ENCODE measurements around the gene AK1. TPM values are rescaled to one million over a fixed set of nuclear protein-coding genes. Genes with fewer than 3 reads are reported as not detected.

Gene AK1
- total and polyA plus RNA-seq, 9 of the 15 experiments (the other 6 are each of a cell fraction or from before 2014, with no cell fraction given): 10.1 to 71.8 (median 39.0) TPM

DNA sequence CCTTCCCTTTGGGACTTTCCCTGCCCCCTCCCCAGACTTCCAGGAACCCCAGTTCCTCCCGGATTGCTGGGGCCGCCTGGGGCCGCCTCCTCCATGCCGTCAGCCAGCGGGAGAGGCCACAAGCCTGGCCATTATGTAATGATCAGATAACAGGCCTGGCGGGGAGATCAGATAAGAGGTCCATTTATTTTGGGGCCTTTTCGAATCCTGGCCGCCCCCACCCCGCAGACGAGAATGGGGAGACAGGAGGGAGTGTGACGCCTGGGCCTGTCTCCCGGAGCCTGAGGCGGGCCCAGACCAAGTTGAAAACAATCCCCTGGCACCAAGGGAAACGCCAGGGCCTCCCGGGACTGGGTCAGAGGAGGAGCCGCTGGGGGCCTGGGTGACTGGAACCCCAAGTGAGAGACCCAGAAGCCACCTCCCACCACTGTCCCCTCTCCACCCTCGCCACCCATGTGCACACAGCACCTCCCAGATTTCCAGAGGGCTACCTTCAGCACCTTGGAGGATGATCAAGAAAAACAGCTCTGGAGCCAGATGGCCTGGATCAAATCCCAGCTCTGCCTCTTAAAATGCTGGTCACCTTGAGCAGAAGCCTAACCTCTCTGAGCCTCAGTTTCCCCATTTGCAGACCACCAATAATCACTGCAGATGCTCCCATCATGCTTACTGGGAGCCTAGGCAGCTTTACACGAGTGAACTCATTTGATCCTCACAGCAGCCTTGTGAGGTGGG lies 30.9 kb downstream of the AK1 start (continued):
- TF ChIP-seq, protein P1, sequence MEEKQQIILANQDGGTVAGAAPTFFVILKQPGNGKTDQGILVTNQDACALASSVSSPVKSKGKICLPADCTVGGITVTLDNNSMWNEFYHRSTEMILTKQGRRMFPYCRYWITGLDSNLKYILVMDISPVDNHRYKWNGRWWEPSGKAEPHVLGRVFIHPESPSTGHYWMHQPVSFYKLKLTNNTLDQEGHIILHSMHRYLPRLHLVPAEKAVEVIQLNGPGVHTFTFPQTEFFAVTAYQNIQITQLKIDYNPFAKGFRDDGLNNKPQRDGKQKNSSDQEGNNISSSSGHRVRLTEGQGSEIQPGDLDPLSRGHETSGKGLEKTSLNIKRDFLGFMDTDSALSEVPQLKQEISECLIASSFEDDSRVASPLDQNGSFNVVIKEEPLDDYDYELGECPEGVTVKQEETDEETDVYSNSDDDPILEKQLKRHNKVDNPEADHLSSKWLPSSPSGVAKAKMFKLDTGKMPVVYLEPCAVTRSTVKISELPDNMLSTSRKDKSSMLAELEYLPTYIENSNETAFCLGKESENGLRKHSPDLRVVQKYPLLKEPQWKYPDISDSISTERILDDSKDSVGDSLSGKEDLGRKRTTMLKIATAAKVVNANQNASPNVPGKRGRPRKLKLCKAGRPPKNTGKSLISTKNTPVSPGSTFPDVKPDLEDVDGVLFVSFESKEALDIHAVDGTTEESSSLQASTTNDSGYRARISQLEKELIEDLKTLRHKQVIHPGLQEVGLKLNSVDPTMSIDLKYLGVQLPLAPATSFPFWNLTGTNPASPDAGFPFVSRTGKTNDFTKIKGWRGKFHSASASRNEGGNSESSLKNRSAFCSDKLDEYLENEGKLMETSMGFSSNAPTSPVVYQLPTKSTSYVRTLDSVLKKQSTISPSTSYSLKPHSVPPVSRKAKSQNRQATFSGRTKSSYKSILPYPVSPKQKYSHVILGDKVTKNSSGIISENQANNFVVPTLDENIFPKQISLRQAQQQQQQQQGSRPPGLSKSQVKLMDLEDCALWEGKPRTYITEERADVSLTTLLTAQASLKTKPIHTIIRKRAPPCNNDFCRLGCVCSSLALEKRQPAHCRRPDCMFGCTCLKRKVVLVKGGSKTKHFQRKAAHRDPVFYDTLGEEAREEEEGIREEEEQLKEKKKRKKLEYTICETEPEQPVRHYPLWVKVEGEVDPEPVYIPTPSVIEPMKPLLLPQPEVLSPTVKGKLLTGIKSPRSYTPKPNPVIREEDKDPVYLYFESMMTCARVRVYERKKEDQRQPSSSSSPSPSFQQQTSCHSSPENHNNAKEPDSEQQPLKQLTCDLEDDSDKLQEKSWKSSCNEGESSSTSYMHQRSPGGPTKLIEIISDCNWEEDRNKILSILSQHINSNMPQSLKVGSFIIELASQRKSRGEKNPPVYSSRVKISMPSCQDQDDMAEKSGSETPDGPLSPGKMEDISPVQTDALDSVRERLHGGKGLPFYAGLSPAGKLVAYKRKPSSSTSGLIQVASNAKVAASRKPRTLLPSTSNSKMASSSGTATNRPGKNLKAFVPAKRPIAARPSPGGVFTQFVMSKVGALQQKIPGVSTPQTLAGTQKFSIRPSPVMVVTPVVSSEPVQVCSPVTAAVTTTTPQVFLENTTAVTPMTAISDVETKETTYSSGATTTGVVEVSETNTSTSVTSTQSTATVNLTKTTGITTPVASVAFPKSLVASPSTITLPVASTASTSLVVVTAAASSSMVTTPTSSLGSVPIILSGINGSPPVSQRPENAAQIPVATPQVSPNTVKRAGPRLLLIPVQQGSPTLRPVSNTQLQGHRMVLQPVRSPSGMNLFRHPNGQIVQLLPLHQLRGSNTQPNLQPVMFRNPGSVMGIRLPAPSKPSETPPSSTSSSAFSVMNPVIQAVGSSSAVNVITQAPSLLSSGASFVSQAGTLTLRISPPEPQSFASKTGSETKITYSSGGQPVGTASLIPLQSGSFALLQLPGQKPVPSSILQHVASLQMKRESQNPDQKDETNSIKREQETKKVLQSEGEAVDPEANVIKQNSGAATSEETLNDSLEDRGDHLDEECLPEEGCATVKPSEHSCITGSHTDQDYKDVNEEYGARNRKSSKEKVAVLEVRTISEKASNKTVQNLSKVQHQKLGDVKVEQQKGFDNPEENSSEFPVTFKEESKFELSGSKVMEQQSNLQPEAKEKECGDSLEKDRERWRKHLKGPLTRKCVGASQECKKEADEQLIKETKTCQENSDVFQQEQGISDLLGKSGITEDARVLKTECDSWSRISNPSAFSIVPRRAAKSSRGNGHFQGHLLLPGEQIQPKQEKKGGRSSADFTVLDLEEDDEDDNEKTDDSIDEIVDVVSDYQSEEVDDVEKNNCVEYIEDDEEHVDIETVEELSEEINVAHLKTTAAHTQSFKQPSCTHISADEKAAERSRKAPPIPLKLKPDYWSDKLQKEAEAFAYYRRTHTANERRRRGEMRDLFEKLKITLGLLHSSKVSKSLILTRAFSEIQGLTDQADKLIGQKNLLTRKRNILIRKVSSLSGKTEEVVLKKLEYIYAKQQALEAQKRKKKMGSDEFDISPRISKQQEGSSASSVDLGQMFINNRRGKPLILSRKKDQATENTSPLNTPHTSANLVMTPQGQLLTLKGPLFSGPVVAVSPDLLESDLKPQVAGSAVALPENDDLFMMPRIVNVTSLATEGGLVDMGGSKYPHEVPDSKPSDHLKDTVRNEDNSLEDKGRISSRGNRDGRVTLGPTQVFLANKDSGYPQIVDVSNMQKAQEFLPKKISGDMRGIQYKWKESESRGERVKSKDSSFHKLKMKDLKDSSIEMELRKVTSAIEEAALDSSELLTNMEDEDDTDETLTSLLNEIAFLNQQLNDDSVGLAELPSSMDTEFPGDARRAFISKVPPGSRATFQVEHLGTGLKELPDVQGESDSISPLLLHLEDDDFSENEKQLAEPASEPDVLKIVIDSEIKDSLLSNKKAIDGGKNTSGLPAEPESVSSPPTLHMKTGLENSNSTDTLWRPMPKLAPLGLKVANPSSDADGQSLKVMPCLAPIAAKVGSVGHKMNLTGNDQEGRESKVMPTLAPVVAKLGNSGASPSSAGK (IDR thresholded peaks at IDR 0.05): 0 out of 2 replicates have a peak, but pooled peaks have one; percentile 27
- 0 out of 2 replicates have a peak, but pooled peaks have one; percentile 16 for TF ChIP-seq CEBPB (tag; IDR thresholded peaks at IDR 0.05)
- TF ChIP-seq HMGN3 (IDR thresholded peaks at IDR 0.05; ENCODE audit: borderline replicate concordance, extremely low read depth, insufficient read length, low read depth, low read length): peak; percentile 23
- peak; percentile 35; the same call in 1 of the 2 replicates for TF ChIP-seq EP300 (IDR thresholded peaks at IDR 0.05; ENCODE audit: low read length)
- peak; percentile 79 for TF ChIP-seq ZFP36 (IDR thresholded peaks at IDR 0.05; ENCODE audit: low read depth, low read length, partially characterized antibody)
- TF ChIP-seq, protein P2, sequence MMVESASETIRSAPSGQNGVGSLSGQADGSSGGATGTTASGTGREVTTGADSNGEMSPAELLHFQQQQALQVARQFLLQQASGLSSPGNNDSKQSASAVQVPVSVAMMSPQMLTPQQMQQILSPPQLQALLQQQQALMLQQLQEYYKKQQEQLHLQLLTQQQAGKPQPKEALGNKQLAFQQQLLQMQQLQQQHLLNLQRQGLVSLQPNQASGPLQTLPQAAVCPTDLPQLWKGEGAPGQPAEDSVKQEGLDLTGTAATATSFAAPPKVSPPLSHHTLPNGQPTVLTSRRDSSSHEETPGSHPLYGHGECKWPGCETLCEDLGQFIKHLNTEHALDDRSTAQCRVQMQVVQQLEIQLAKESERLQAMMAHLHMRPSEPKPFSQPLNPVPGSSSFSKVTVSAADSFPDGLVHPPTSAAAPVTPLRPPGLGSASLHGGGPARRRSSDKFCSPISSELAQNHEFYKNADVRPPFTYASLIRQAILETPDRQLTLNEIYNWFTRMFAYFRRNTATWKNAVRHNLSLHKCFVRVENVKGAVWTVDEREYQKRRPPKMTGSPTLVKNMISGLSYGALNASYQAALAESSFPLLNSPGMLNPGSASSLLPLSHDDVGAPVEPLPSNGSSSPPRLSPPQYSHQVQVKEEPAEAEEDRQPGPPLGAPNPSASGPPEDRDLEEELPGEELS (CRISPR knock-in tag; IDR thresholded peaks at IDR 0.05; ENCODE audit: borderline replicate concordance): no peak
- no peak for TF ChIP-seq NR2F6 (CRISPR knock-in tag; IDR thresholded peaks at IDR 0.05)
- TF ChIP-seq EP400 (IDR thresholded peaks at IDR 0.05): peak; percentile 24; the same call in 1 of the 2 replicates
- no peak; the same call in 1 of the 2 replicates for TF ChIP-seq NFRKB (IDR thresholded peaks at IDR 0.05; ENCODE audit: low read depth)
- no peak for TF ChIP-seq ATF1 (CRISPR knock-in tag; IDR thresholded peaks at IDR 0.05)
- 0 out of 2 replicates have a peak, but pooled peaks have one; percentile 28 for TF ChIP-seq ATF1 (tag; IDR thresholded peaks at IDR 0.05)
- peak in 1 of 2 experiments; percentile 15; a peak in 1 of 4 replicates for TF ChIP-seq TRIM24 (IDR thresholded peaks at IDR 0.05)
- TF ChIP-seq MTA3 (IDR thresholded peaks at IDR 0.05; ENCODE audit: borderline replicate concordance): peak; percentile 16; the same call in 1 of the 2 replicates
- no peak for TF ChIP-seq MIER1 (IDR thresholded peaks at IDR 0.05; ENCODE audit: low read depth)
